ENCODE results near the gene CSNK1G2. TPM values are rescaled to one million over a fixed set of nuclear protein-coding genes. Genes with fewer than 3 reads are reported as not detected.

CSNK1G2 gene
- total RNA-seq, 1 donor from 2014 or later: 95.2 TPM

DNA sequence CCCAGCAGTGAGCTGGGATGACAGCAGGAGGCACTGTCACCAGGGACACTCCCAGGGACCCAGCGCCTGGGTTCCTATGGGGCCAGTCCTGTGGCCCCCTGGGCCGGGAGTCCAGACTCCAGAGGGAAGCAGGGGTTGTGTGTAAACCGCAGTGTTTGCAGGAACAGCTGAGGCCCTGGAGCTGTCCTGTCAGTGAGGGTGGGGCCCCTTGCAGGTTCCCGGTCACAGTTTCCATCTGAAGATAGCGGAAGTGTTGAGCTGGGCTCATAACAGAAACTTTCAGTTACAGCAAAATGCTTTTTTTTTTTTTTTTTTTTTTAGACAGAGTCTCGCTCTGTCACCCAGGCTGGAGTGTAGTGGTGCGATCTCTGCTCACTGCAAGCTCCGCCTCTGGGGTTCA lies 17.7 kb upstream of the CSNK1G2 start:
- intact Hi-C loops (cut with micrococcal nuclease): no loop called here
- Mint-ChIP-seq H3K36me3 (ENCODE audit: low read depth) (peaks cover 8% of the 10 kb centered on the region), H3K4me3 (no peak overlapping the region), H3K27ac (peak overlapping the region; percentile 77), H3K27me3 (ENCODE audit: insufficient read depth) (no peaks in the 10 kb centered on the region), H3K9me3 (no peaks in the 10 kb centered on the region), H3K4me1 (ENCODE audit: low read depth) (peaks cover 15% of the 10 kb centered on the region)
- peak; percentile 45 for DNase-seq (ENCODE audit: low spot score)

DNA sequence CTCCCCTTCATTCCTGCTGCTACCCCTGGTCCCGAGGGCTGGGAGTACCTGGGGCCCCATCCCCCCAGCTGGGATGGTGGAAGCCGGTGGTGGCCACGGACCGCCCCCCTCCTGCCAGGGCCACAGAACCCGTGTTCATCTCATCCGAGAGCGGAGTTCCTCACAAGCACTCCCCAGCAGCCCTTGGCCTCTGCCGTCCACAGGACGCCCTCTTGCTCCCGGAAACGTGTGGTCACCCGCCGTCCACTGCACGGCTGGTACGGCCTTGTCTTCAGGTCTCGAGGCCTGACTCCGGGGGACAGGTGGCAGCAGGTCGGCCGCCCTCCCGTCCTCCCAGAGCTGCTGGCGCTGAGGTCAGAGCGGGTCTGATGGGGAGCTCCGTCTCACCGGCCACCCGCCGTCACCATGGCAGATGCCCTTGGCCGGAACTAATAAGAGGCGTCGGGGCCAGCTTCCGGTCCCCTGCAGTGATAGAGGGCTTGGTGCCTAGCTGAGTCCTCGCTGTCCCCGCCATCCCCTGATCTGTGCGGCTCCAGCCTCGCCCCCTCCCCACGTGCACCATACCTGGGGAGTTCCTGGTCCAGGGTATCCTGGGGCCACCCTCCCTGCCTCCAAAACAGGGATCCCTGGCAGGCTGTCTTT lies 16.5 kb upstream of the CSNK1G2 start:
- no peaks in the 10 kb centered on the region for H3K9me3 Mint-ChIP-seq
- intact Hi-C loops (cut with micrococcal nuclease): no loop called here
- H3K27ac Mint-ChIP-seq: no peak overlapping the region
- DNase-seq (ENCODE audit: low spot score): no peak
- peaks cover 2% of the 10 kb centered on the region for H3K27me3 Mint-ChIP-seq (ENCODE audit: insufficient read depth)
- peaks cover 15% of the 10 kb centered on the region for H3K4me1 Mint-ChIP-seq (ENCODE audit: low read depth)
- H3K4me3 Mint-ChIP-seq: no peak overlapping the region
- H3K36me3 Mint-ChIP-seq (ENCODE audit: low read depth): peaks cover 8% of the 10 kb centered on the region

DNA sequence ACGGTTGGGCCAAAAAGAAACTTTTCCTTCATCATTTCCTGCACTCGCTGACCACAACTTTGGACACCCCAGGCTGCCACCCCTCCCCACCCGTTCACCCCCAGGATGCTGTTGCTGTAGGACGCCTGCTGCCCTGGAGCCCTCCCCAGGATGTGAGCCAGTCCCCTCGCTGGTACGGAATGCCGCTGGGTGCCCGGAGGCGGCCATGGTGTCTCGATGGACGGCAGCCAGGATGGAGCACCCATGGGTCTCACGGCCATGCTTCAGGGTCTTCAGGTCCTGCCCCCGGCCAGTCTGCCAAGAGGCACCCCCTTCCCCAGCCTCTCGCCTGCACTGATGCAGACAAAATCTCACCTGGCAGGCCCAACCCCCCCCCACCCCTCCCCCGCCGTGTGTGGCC lies 15.4 kb upstream of the CSNK1G2 start:
- Mint-ChIP-seq H3K4me3 (no peak overlapping the region), H3K9me3 (no peaks in the 10 kb centered on the region), H3K27ac (no peak overlapping the region), H3K4me1 (ENCODE audit: low read depth) (peaks cover 21% of the 10 kb centered on the region), H3K27me3 (ENCODE audit: insufficient read depth) (peaks cover 3% of the 10 kb centered on the region), H3K36me3 (ENCODE audit: low read depth) (peaks cover 3% of the 10 kb centered on the region)
- no peak for DNase-seq (ENCODE audit: low spot score)
- intact Hi-C loops (cut with micrococcal nuclease): no loop called here

DNA sequence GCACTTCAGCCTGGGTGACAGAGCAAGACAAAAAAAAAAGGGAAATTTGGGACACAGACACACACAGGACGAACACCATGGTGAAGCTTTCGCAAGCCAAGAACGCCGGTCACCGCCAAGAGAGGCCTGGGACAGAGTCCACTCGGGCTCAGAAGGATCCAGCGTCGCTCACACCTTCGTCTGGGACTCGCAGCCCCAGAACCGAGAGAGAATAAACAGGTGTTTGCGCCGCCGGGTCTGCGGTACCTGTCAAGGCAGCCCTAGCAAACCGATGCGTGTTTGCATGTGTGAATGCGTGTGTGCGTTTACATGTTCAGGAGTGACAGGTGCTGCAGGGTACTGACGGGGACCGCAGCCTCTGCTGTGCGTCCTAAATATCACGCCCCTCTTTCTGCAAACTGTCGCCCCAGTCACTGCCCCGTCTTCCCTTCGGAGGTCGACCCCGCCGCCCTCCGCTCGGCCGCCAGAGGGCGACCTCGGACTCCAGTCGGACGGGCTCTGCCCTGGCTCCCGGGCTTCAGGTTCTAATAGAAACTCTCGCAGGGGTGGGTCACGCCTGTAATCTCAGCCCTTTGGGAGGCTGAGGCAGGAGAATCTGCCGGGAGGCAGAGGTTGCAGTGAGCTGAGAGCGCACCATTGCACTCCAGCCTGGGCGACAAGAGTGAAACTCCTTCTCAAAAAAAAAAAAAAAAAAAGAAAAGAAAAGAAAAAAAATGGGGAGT lies 11.8 kb upstream of the CSNK1G2 start:
- peak overlapping the region; percentile 55 for H3K27ac Mint-ChIP-seq
- peak overlapping the region; percentile 77 for H3K4me3 Mint-ChIP-seq
- intact Hi-C loops (cut with micrococcal nuclease): loop anchor here (2.0 kb wide), 1 partner anchor 24 kb away; the partner anchor contains the start of genes ADAT3 and SCAMP4
- H3K27me3 Mint-ChIP-seq (ENCODE audit: insufficient read depth): peaks cover 4% of the 10 kb centered on the region
- peaks cover 16% of the 10 kb centered on the region for H3K4me1 Mint-ChIP-seq (ENCODE audit: low read depth)
- peaks cover 5% of the 10 kb centered on the region for H3K9me3 Mint-ChIP-seq
- DNase-seq (ENCODE audit: low spot score): peak; percentile 71
- H3K36me3 Mint-ChIP-seq (ENCODE audit: low read depth): peaks cover 9% of the 10 kb centered on the region

DNA sequence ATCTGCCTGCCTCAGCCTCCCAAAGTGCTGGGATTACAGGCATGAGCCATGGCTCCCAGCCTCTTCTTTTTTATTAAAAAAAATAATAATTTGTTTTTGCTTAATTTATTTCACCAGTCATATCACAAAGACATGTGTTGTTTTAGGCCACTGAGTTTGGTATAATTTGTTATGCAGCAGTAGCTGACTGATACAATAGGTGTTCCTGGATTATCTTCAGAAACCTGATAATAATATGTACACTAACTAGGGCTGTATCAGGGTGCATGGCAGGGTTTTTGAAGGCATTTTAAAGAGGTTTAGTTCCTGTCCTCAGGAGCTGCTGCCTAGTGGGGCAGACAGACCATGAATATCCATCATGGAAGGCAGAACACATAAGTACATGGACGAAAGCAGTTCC lies 9.5 kb upstream of the CSNK1G2 start:
- intact Hi-C loops (cut with micrococcal nuclease): no loop called here
- H3K27ac Mint-ChIP-seq: no peak overlapping the region
- H3K27me3 Mint-ChIP-seq (ENCODE audit: insufficient read depth): peaks cover 4% of the 10 kb centered on the region
- no peak overlapping the region for H3K4me3 Mint-ChIP-seq
- peaks cover 18% of the 10 kb centered on the region for H3K36me3 Mint-ChIP-seq (ENCODE audit: low read depth)
- DNase-seq (ENCODE audit: low spot score): no peak
- peaks cover 11% of the 10 kb centered on the region for H3K9me3 Mint-ChIP-seq
- peaks cover 20% of the 10 kb centered on the region for H3K4me1 Mint-ChIP-seq (ENCODE audit: low read depth)

DNA sequence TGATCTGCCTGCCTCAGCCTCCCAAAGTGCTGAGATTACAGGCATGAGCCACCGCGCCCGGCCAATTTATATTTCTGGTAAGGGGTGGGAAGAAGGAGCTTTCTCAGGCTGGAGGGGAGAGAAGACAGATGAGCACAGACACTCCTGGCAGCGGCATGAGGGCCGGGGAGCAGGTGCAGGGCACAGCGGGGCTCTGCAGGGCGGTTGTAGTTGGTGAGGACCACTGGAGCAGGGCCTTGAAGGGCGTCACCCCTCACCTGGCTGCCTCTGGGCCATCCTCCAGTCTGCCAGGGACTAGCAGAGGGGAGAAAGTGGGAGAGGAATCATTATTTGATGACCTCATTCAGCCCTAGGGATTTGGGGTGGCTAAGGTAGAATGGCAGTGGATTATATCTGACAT lies 8.6 kb upstream of the CSNK1G2 start:
- H3K27me3 Mint-ChIP-seq (ENCODE audit: insufficient read depth): peaks cover 4% of the 10 kb centered on the region
- peaks cover 11% of the 10 kb centered on the region for H3K9me3 Mint-ChIP-seq
- intact Hi-C loops (cut with micrococcal nuclease): no loop called here
- no peak for DNase-seq (ENCODE audit: low spot score)
- H3K4me3 Mint-ChIP-seq: no peak overlapping the region
- no peak overlapping the region for H3K27ac Mint-ChIP-seq
- peaks cover 24% of the 10 kb centered on the region for H3K4me1 Mint-ChIP-seq (ENCODE audit: low read depth)
- peaks cover 21% of the 10 kb centered on the region for H3K36me3 Mint-ChIP-seq (ENCODE audit: low read depth)

DNA sequence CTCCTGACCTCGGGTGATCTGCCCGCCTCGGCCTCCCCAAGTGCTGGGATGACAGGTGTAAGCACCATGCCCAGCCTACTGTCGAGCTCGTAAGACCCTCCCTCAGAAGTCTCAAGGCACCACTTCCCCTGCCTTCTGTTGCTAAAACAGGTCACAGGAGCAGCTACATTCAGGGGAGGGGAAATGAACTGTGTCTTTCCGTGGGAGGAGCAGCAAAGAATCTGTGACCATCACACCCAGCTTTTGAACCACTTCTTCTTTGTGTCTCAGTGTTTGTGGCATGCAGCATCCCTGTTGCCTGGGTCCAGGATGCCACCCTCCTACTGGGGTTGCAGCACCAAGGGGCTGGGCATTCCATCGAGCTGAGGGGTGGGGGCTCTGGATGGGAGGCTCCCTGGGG lies 7.7 kb upstream of the CSNK1G2 start:
- DNase-seq (ENCODE audit: low spot score): no peak
- intact Hi-C loops (cut with micrococcal nuclease): no loop called here
- Mint-ChIP-seq H3K4me3 (no peak overlapping the region), H3K9me3 (peaks cover 11% of the 10 kb centered on the region), H3K27ac (no peak overlapping the region), H3K27me3 (ENCODE audit: insufficient read depth) (peaks cover 4% of the 10 kb centered on the region), H3K4me1 (ENCODE audit: low read depth) (peaks cover 22% of the 10 kb centered on the region), H3K36me3 (ENCODE audit: low read depth) (peaks cover 23% of the 10 kb centered on the region)

DNA sequence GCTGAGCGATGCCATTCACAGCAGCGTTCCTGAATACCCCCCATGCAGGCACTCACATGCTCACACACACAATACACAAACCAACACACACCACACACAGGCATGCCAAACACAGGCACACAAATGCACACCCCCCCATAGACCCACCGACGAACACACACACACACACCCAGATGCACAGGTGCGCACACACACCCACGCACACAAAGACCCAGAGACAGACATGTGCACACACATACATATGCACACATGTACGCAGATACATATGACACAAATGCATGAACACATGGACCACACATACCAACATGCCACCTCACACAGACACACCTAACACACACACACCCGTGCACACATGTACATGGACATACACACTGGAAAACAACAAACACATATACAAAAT lies 7.0 kb upstream of the CSNK1G2 start:
- H3K9me3 Mint-ChIP-seq: peaks cover 11% of the 10 kb centered on the region
- DNase-seq (ENCODE audit: low spot score): no peak
- H3K4me1 Mint-ChIP-seq (ENCODE audit: low read depth): peaks cover 21% of the 10 kb centered on the region
- H3K27ac Mint-ChIP-seq: no peak overlapping the region
- intact Hi-C loops (cut with micrococcal nuclease): no loop called here
- peaks cover 4% of the 10 kb centered on the region for H3K27me3 Mint-ChIP-seq (ENCODE audit: insufficient read depth)
- H3K4me3 Mint-ChIP-seq: no peak overlapping the region
- peaks cover 23% of the 10 kb centered on the region for H3K36me3 Mint-ChIP-seq (ENCODE audit: low read depth)

DNA sequence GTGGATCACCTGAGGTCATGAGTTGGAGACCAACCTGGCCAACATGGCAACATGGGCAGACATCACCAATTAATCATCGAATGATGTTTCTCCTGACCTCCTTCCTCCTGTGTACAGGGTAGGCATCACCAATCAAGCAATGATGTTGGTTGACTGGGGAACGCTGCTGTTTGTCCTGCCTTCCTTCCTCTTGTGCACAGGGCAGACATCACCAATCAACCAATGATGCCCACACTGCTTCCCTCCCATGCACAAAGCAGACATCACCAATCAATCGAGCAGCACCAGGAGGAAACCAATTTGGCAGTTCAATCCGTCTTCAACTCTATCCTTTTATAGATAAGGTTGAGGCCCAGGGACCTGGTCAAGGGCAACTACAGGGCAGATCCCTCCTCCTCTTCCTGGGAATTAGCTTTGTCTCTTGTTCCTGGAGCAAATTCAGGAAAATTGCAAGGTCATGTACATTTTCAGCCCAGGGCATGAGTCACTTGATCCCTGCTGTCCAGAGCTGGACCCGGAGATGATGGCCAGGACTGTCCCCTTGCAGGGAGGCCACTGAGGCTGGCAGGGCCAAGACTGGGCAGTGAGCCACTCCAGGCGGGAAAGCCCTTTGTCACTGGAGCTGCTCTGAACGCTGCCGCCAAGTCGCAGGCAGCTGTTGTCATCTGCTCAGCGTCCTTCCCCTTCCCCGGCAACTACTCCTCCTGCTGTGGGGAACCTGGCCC lies 5.3 kb upstream of the CSNK1G2 start:
- Mint-ChIP-seq H3K36me3 (ENCODE audit: low read depth) (peaks cover 23% of the 10 kb centered on the region), H3K27ac (no peak overlapping the region), H3K4me1 (ENCODE audit: low read depth) (peaks cover 24% of the 10 kb centered on the region), H3K27me3 (ENCODE audit: insufficient read depth) (peaks cover 1% of the 10 kb centered on the region), H3K9me3 (peaks cover 11% of the 10 kb centered on the region), H3K4me3 (no peak overlapping the region)
- no peak for DNase-seq (ENCODE audit: low spot score)
- intact Hi-C loops (cut with micrococcal nuclease): no loop called here

DNA sequence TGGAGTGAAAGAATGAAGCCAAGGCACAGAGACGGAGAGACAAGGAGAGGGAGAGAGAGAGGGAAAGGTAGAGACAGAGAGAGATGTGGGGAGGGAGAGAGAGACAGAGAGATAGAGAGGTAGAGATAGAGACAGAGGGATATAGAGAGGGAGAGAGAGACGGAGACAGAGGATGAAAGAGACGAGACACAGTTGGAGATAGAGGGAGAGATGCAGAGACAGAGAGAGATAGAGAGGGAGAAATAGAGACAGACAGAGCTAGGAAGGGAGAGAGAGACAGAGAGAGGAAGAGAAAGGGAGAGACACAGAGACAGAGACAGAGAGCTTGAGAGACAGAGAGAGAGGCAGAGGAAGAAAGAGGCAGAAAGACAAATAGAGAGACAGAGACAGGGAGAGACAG lies 4.5 kb upstream of the CSNK1G2 start:
- intact Hi-C loops (cut with micrococcal nuclease): no loop called here
- peaks cover 11% of the 10 kb centered on the region for H3K9me3 Mint-ChIP-seq

DNA sequence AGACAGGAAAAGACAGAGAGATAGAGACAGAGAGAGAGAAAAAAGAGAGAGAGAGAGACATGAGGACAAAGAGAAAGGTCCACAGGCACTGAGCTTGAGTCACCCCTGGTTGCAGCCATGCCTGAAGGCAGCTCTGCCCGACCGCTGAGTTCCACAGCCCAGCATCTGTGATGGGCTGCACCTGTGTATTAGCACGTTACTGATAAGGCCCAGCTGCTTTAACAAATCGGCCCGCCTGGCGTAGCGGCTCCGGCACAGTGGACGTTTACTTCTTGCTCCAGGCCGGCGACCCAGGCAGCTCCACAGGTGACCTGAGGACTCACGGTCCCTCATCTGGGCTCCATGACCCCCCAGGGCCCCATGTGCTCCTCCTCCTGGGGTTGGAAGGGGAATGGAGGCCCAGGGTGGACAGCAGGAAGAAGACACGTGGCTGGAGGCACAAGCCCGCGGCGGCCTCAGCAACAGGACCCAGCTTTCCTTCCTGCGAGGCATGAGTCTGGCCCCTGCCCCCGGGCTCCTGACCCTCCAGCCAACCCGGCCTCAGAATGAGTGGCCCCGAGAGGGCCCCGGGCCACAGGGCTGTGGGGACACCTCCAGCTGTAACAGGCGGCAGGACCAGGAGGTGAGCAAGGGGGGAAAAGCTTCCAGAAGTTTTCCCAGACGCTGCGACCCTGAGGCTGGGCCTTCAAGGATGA lies 3.9 kb upstream of the CSNK1G2 start:
- Mint-ChIP-seq H3K27ac (peak overlapping the region; percentile 64), H3K4me3 (no peak overlapping the region), H3K4me1 (ENCODE audit: low read depth) (peaks cover 24% of the 10 kb centered on the region), H3K9me3 (peaks cover 6% of the 10 kb centered on the region), H3K27me3 (ENCODE audit: insufficient read depth) (peaks cover 1% of the 10 kb centered on the region), H3K36me3 (ENCODE audit: low read depth) (peaks cover 23% of the 10 kb centered on the region)
- no peak for DNase-seq (ENCODE audit: low spot score)
- intact Hi-C loops (cut with micrococcal nuclease): no loop called here

More for the DNA sequence above, 4.5 kb upstream of the CSNK1G2 start:
- Mint-ChIP-seq H3K4me3 (no peak overlapping the region), H3K36me3 (ENCODE audit: low read depth) (peaks cover 23% of the 10 kb centered on the region), H3K4me1 (ENCODE audit: low read depth) (peaks cover 24% of the 10 kb centered on the region), H3K27me3 (ENCODE audit: insufficient read depth) (peaks cover 1% of the 10 kb centered on the region), H3K27ac (no peak overlapping the region)
- DNase-seq (ENCODE audit: low spot score): no peak

DNA sequence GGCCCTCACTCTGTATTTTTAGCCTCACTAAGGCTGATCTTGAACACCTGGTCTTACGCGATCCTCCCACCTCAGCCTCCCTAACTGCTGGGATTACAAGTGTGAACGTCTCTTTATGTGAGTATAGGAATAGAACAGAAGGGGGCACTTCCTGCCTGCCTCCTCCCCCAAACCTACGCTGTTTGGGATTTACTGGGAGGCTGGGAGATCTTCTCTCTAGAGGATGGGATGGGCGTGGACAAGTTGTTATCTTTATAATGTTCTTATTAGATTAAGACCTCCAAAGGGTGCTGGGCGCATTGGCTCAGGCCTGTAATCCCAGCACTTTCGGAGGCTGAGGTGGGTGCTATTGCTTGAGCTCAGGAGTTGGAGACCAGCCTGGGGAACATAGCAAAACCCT lies 2.9 kb upstream of the CSNK1G2 start:
- peaks cover 28% of the 10 kb centered on the region for H3K4me1 Mint-ChIP-seq (ENCODE audit: low read depth)
- H3K27me3 Mint-ChIP-seq (ENCODE audit: insufficient read depth): no peaks in the 10 kb centered on the region
- intact Hi-C loops (cut with micrococcal nuclease): no loop called here
- DNase-seq (ENCODE audit: low spot score): no peak
- peaks cover 21% of the 10 kb centered on the region for H3K36me3 Mint-ChIP-seq (ENCODE audit: low read depth)
- peak overlapping the region; percentile 70 for H3K27ac Mint-ChIP-seq
- H3K4me3 Mint-ChIP-seq: no peak overlapping the region
- peaks cover 6% of the 10 kb centered on the region for H3K9me3 Mint-ChIP-seq

Measured in activated T-helper 1 cell treated with anti-CD3 and anti-CD28 coated beads, Interleukin-12 subunit alpha, Interleukin-12 subunit beta, Interleukin-2, Interleukin-4 antibody, amounts not matched to agents 30 ng/mL and 10 ng/mL and 1 ng/mL, durations not matched to agents 14 hours and 24 hours and 36 hours (primary cell).